Glutamatergic neuron (in vitro differentiated cells): Measurements from ENCODE around the gene TBX4. TPM values are rescaled to one million over a fixed set of nuclear protein-coding genes. Genes with fewer than 3 reads are reported as not detected.

ENCODE experiments used
- DNase-seq: peaks from one replicate; pipeline ENCODE4 v3.0.0; 2022
- H3K27ac Mint-ChIP-seq: one replicate; pipeline ENCODE4 v1.8.0; 2020; ENCODE audit warnings: mild to moderate bottlenecking, mixed read lengths, inconsistent platforms; ENCODE audit not compliant: unreplicated experiment
- H3K27me3 Mint-ChIP-seq: one replicate; pipeline ENCODE4 v1.8.0; 2020; ENCODE audit warnings: mild to moderate bottlenecking, moderate library complexity, mixed read lengths, inconsistent platforms; ENCODE audit not compliant: unreplicated experiment
- H3K36me3 Mint-ChIP-seq: one replicate; pipeline ENCODE4 v1.8.0; 2020; ENCODE audit warnings: mild to moderate bottlenecking, mixed read lengths, inconsistent platforms; ENCODE audit not compliant: unreplicated experiment
- H3K4me1 Mint-ChIP-seq: one replicate; pipeline ENCODE4 v1.8.0; 2020; ENCODE audit warnings: mild to moderate bottlenecking, low read depth, mixed read lengths, inconsistent platforms; ENCODE audit not compliant: unreplicated experiment
- H3K4me3 Mint-ChIP-seq: one replicate; pipeline ENCODE4 v1.8.0; 2020; ENCODE audit warnings: mild to moderate bottlenecking, mixed read lengths, inconsistent platforms; ENCODE audit not compliant: unreplicated experiment
- H3K9me3 Mint-ChIP-seq: one replicate; pipeline ENCODE4 v1.8.0; 2020; ENCODE audit warnings: mild to moderate bottlenecking, moderate library complexity, mixed read lengths, inconsistent platforms; ENCODE audit not compliant: unreplicated experiment
- total RNA-seq: library from RNA; stranded (reverse); fragmentation: NEBNext Ultra II Directional; extraction: Animal tissue kit (Norgen Biotek cat#: 25700); gene quantifications from one replicate; pipeline ENCODE4 v1.2.1, GENCODE V29; 2021; ENCODE audit not compliant: unreplicated experiment
- TF ChIP-seq, protein P1 (sequence below): fragments of 200-600 bp; sonication (generic); IDR thresholded peaks from one replicate; pipeline ENCODE4 v1.5.0; 2021; ENCODE audit not compliant: partially characterized antibody, unreplicated experiment

The TBX4 gene
- total RNA-seq, 1 donor from 2014 or later = not detected

GRCh38 chr17:61456061-61456681 lies 3.9 kb downstream of the TBX4 start:
- Mint-ChIP-seq H3K27me3 (peaks cover 44% of the 10 kb centered on the region), H3K27ac (no peak overlapping the region), H3K4me1 (peaks cover 2% of the 10 kb centered on the region), H3K36me3 (no peaks in the 10 kb centered on the region), H3K4me3 (no peak overlapping the region), H3K9me3 (peaks cover 11% of the 10 kb centered on the region)
- TF ChIP-seq, protein P1, sequence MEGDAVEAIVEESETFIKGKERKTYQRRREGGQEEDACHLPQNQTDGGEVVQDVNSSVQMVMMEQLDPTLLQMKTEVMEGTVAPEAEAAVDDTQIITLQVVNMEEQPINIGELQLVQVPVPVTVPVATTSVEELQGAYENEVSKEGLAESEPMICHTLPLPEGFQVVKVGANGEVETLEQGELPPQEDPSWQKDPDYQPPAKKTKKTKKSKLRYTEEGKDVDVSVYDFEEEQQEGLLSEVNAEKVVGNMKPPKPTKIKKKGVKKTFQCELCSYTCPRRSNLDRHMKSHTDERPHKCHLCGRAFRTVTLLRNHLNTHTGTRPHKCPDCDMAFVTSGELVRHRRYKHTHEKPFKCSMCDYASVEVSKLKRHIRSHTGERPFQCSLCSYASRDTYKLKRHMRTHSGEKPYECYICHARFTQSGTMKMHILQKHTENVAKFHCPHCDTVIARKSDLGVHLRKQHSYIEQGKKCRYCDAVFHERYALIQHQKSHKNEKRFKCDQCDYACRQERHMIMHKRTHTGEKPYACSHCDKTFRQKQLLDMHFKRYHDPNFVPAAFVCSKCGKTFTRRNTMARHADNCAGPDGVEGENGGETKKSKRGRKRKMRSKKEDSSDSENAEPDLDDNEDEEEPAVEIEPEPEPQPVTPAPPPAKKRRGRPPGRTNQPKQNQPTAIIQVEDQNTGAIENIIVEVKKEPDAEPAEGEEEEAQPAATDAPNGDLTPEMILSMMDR = no peak
- DNase-seq = no peak

GRCh38 chr17:61456688-61457225 lies 4.5 kb downstream of the TBX4 start:
- Mint-ChIP-seq H3K9me3 (peaks cover 11% of the 10 kb centered on the region), H3K27ac (no peak overlapping the region), H3K36me3 (no peaks in the 10 kb centered on the region), H3K4me1 (peaks cover 4% of the 10 kb centered on the region), H3K4me3 (peak overlapping the region; percentile 79), H3K27me3 (peaks cover 46% of the 10 kb centered on the region)
- no peak for DNase-seq
- TF ChIP-seq, protein P1 = no peak

DNA sequence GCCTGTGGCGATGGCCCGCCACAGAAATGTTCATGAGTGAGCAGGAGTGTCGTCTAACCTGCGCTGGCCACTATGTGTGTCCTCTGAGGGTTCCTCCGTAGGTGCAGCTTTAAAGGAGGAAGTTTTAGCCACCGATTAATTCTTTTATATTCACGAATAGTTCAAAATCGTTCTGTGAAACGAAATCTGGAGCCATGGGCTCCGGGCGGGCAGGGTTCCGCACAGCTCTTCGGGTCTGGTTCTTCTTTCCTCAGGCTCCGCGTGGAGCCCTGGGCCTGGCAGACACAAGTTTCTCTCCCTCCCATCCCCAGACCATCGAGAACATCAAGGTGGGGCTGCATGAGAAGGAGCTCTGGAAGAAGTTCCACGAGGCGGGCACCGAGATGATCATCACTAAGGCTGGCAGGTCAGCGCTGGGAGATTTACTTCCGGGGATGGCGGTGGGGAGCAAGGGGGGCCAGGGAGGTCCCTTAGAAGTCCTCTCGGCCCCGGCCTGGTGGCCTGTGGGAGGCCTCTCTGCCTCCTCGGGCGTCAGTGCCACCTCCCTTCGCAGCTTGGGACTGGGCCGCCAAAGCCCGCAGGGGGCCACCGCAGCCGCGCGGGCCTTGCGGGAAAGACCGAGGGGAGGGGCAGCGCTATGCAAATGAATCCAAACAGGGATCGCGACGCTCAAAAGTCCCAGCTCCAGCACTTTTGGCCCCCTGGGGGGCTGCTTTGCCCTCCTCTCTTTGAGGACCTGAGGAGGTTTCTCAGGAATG lies 5.2 kb downstream of the TBX4 start:
- Mint-ChIP-seq H3K9me3 (peaks cover 11% of the 10 kb centered on the region), H3K36me3 (no peaks in the 10 kb centered on the region), H3K4me3 (peak overlapping the region; percentile 79), H3K27me3 (peaks cover 48% of the 10 kb centered on the region), H3K4me1 (peaks cover 6% of the 10 kb centered on the region), H3K27ac (no peak overlapping the region)
- TF ChIP-seq, protein P1 = no peak
- DNase-seq = no peak

DNA sequence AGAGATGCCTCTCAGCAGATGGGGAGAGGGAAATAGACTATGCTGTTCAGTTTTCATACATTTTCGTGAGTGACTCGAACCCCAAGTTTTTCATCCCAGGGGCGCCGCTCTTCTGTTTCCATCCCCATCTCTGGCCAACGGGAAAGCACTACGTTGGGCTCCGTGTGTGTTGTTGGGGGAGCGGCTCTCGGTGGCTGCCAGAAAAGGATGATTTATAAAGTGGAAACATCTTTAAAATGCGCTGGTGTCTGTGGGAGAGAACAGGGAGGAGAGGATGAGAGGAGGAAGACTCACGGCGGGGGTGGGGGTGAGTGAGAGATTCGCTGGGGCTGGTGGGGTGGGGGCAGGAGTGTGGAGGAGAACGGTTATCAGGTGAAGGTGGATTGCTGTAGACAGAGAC lies 5.8 kb downstream of the TBX4 start:
- no peak for DNase-seq
- no peaks in the 10 kb centered on the region for H3K36me3 Mint-ChIP-seq
- H3K9me3 Mint-ChIP-seq = peaks cover 11% of the 10 kb centered on the region
- H3K27ac Mint-ChIP-seq = no peak overlapping the region
- peaks cover 46% of the 10 kb centered on the region for H3K27me3 Mint-ChIP-seq
- peak overlapping the region; percentile 64 for H3K4me3 Mint-ChIP-seq
- TF ChIP-seq, protein P1 = no peak
- peaks cover 9% of the 10 kb centered on the region for H3K4me1 Mint-ChIP-seq
